Measurements from ENCODE around the gene LDB2.

- no peak for TF ChIP-seq POLR2A (IDR thresholded peaks at IDR 0.05)
- TF ChIP-seq, protein P1, sequence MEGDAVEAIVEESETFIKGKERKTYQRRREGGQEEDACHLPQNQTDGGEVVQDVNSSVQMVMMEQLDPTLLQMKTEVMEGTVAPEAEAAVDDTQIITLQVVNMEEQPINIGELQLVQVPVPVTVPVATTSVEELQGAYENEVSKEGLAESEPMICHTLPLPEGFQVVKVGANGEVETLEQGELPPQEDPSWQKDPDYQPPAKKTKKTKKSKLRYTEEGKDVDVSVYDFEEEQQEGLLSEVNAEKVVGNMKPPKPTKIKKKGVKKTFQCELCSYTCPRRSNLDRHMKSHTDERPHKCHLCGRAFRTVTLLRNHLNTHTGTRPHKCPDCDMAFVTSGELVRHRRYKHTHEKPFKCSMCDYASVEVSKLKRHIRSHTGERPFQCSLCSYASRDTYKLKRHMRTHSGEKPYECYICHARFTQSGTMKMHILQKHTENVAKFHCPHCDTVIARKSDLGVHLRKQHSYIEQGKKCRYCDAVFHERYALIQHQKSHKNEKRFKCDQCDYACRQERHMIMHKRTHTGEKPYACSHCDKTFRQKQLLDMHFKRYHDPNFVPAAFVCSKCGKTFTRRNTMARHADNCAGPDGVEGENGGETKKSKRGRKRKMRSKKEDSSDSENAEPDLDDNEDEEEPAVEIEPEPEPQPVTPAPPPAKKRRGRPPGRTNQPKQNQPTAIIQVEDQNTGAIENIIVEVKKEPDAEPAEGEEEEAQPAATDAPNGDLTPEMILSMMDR (IDR thresholded peaks at IDR 0.05) = no peak
These were observed 431.4 kb downstream of the LDB2 start for GRCh38 chr4:16467061-16467460.
